GM19043 (cell line): ENCODE results near the gene DMXL1.
A peak's percentile ranks its signal among the peaks of the same experiment; 100 is the strongest.

ENCODE experiments used
- ATAC-seq: cut with Tn5 transposase; IDR thresholded peaks from one replicate; pipeline ENCODE4 v1.9.1; 2021; ENCODE audit warnings: low read depth; ENCODE audit not compliant: unreplicated experiment

The DMXL1 gene

GRCh38 chr5:119070828-119071560 lies at the start of gene DMXL1:
Gene DMXL1 (plus strand): TSS chr5:119071087. CDS start chr5:119071570, 483 bp downstream.
- ATAC-seq, result peak; percentile 74

GRCh38 chr5:119021149-119021732 lies 49.6 kb upstream of the DMXL1 start:
- no peak for ATAC-seq

- peak; percentile 69 for ATAC-seq
These were observed 48.7 kb upstream of the DMXL1 start for GRCh38 chr5:119022017-119022745.

- no peak for ATAC-seq
These were observed 48.1 kb upstream of the DMXL1 start for GRCh38 chr5:119022773-119023172.

GRCh38 chr5:119028575-119028974 lies 42.3 kb upstream of the DMXL1 start:
- no peak for ATAC-seq

- ATAC-seq, result peak; percentile 69
These were observed 39.6 kb upstream of the DMXL1 start for GRCh38 chr5:119031011-119031886.

GRCh38 chr5:119031905-119032304 lies 39.0 kb upstream of the DMXL1 start:
- peak; percentile 47 for ATAC-seq

GRCh38 chr5:119032656-119033055 lies 38.2 kb upstream of the DMXL1 start:
- ATAC-seq, result peak; percentile 30

- no peak for ATAC-seq
These were observed 37.8 kb upstream of the DMXL1 start for GRCh38 chr5:119033135-119033534.

- no peak for ATAC-seq
These were observed 34.7 kb upstream of the DMXL1 start for GRCh38 chr5:119036101-119036762.

GRCh38 chr5:119037496-119038215 lies 33.2 kb upstream of the DMXL1 start:
- ATAC-seq, result no peak

- ATAC-seq, result no peak
These were observed 22.6 kb upstream of the DMXL1 start for GRCh38 chr5:119048246-119048645.

- no peak for ATAC-seq
These were observed 20.9 kb upstream of the DMXL1 start for GRCh38 chr5:119049824-119050449.

GRCh38 chr5:119054101-119054500 lies 16.8 kb upstream of the DMXL1 start:
- no peak for ATAC-seq

GRCh38 chr5:119055294-119055693 lies 15.6 kb upstream of the DMXL1 start:
- ATAC-seq, result no peak

GRCh38 chr5:119058979-119059529 lies 11.8 kb upstream of the DMXL1 start:
- no peak for ATAC-seq

GRCh38 chr5:119059740-119060255 lies 11.1 kb upstream of the DMXL1 start:
- no peak for ATAC-seq

GRCh38 chr5:119063579-119064379 lies 7.1 kb upstream of the DMXL1 start:
- ATAC-seq, result peak; percentile 54
